ENCODE measurements around the gene RAPGEF1.
"Not testable (repeated sequence)": the region's sequence is repeated elsewhere in the genome, so short reads cannot be mapped to it uniquely, and the experiment has no call there.

RAPGEF1 gene

GRCh38 chr9:131728546-131728910 is 11.3 kb downstream of the RAPGEF1 start:
- no peak for DNase-seq

- no peak for DNase-seq
Observed at GRCh38 chr9:131727795-131728545, 11.9 kb downstream of the RAPGEF1 start.

- no peak for DNase-seq
Observed at GRCh38 chr9:131727184-131727759, 12.6 kb downstream of the RAPGEF1 start.

GRCh38 chr9:131724683-131725082 is 15.2 kb downstream of the RAPGEF1 start:
- DNase-seq, result no peak

GRCh38 chr9:131723632-131724031 is 16.2 kb downstream of the RAPGEF1 start:
- no peak for DNase-seq

GRCh38 chr9:131722255-131722654 is 17.6 kb downstream of the RAPGEF1 start:
- no peak for DNase-seq

GRCh38 chr9:131721076-131721475 is 18.8 kb downstream of the RAPGEF1 start:
- DNase-seq, result no peak

GRCh38 chr9:131720330-131720729 is 19.5 kb downstream of the RAPGEF1 start:
- no peak for DNase-seq

GRCh38 chr9:131719262-131719908 is 20.5 kb downstream of the RAPGEF1 start:
- DNase-seq, result no peak

GRCh38 chr9:131717719-131718460 is 22.0 kb downstream of the RAPGEF1 start:
- DNase-seq, result no peak

- no peak for DNase-seq
Observed at GRCh38 chr9:131715906-131716305, 24.0 kb downstream of the RAPGEF1 start.

GRCh38 chr9:131714821-131715220 is 25.1 kb downstream of the RAPGEF1 start:
- no peak for DNase-seq

GRCh38 chr9:131714161-131714646 is 25.7 kb downstream of the RAPGEF1 start:
- no peak for DNase-seq

- DNase-seq, result no peak
Observed at GRCh38 chr9:131713016-131713415, 26.9 kb downstream of the RAPGEF1 start.

- DNase-seq, result no peak
Observed at GRCh38 chr9:131712151-131712716, 27.6 kb downstream of the RAPGEF1 start.

- DNase-seq, result no peak
Observed at GRCh38 chr9:131709771-131710431, 30.0 kb downstream of the RAPGEF1 start.

- not testable (repeated sequence) for DNase-seq
Observed at GRCh38 chr9:131709010-131709770, 30.7 kb downstream of the RAPGEF1 start.

GRCh38 chr9:131708226-131709002 is 31.5 kb downstream of the RAPGEF1 start:
- DNase-seq, result no peak

- DNase-seq, result no peak
Observed at GRCh38 chr9:131707733-131708157, 32.1 kb downstream of the RAPGEF1 start.

- no peak for DNase-seq
Observed at GRCh38 chr9:131707050-131707449, 32.8 kb downstream of the RAPGEF1 start.

GRCh38 chr9:131706608-131706970 is 33.3 kb downstream of the RAPGEF1 start:
- no peak for DNase-seq
